ENCODE measurements around the gene ZNF217.
"Not testable (repeated sequence)": the region's sequence is repeated elsewhere in the genome, so short reads cannot be mapped to it uniquely, and the experiment has no call there.

ZNF217 gene

GRCh38 chr20:53523615-53524014, 70.0 kb downstream of the ZNF217 start:
- DNase-seq = not testable (repeated sequence)

GRCh38 chr20:53522696-53523095, 70.9 kb downstream of the ZNF217 start:
- no peak for DNase-seq

- DNase-seq = no peak
Measured at GRCh38 chr20:53522026-53522425, 71.6 kb downstream of the ZNF217 start.

GRCh38 chr20:53521421-53521820, 72.2 kb downstream of the ZNF217 start:
- DNase-seq = not testable (repeated sequence)

- DNase-seq = no peak
Measured at GRCh38 chr20:53517146-53517545, 76.5 kb downstream of the ZNF217 start.
